ENCODE data around the gene USP16.
A peak's percentile ranks its signal among the peaks of the same experiment; 100 is the strongest.
"Not testable (repeated sequence)": the region's sequence is repeated elsewhere in the genome, so short reads cannot be mapped to it uniquely, and the experiment has no call there.

The USP16 gene

GRCh38 chr21:29074007-29074376 lies 49.5 kb downstream of the USP16 start:
- peak overlapping the region; percentile 37 to 81; a peak in 3 of 4 replicates for H3K4me3 ChIP-seq (ENCODE audit: low read depth in 1 of 2, low read length in 2 of 2)
- peaks cover 47% of the 10 kb centered on the region for H3K79me2 ChIP-seq (ENCODE audit: insufficient read depth, low read length)
- DNase-seq (no peak), ATAC-seq (ENCODE audit: insufficient read depth, low read depth) (peak; percentile 55)
- peak overlapping the region; percentile 82 for H2AFZ ChIP-seq (ENCODE audit: low read depth, low read length)
- peaks cover 31% of the 10 kb centered on the region for H4K20me1 ChIP-seq (ENCODE audit: insufficient read depth, low read length)
- H3K27me3 ChIP-seq (ENCODE audit: insufficient read depth, low read length, poor library complexity): no peaks in the 10 kb centered on the region
- TF ChIP-seq, protein P1, sequence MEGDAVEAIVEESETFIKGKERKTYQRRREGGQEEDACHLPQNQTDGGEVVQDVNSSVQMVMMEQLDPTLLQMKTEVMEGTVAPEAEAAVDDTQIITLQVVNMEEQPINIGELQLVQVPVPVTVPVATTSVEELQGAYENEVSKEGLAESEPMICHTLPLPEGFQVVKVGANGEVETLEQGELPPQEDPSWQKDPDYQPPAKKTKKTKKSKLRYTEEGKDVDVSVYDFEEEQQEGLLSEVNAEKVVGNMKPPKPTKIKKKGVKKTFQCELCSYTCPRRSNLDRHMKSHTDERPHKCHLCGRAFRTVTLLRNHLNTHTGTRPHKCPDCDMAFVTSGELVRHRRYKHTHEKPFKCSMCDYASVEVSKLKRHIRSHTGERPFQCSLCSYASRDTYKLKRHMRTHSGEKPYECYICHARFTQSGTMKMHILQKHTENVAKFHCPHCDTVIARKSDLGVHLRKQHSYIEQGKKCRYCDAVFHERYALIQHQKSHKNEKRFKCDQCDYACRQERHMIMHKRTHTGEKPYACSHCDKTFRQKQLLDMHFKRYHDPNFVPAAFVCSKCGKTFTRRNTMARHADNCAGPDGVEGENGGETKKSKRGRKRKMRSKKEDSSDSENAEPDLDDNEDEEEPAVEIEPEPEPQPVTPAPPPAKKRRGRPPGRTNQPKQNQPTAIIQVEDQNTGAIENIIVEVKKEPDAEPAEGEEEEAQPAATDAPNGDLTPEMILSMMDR (IDR thresholded peaks at IDR 0.05; ENCODE audit: borderline replicate concordance, extremely low read depth, low read length, poor library complexity, severe bottlenecking): no peak
- peak overlapping the region; percentile 70 for H3K4me2 ChIP-seq (ENCODE audit: insufficient read depth, low read length)
- peaks cover 50% of the 10 kb centered on the region for H3K4me1 ChIP-seq (ENCODE audit: insufficient read depth, low read length)
- H3K9me3 ChIP-seq (ENCODE audit: insufficient read depth, low read length, severe bottlenecking): no peaks in the 10 kb centered on the region
- H3K27ac ChIP-seq (ENCODE audit: low read length): peak overlapping the region; percentile 89
- peaks cover 30% of the 10 kb centered on the region for H3K36me3 ChIP-seq (ENCODE audit: insufficient read depth, low read length)
- peak overlapping the region; percentile 93 for H3K9ac ChIP-seq (ENCODE audit: low read depth, low read length)

- Histone ChIP-seq H3K9me3 (ENCODE audit: insufficient read depth, low read length, severe bottlenecking) (no peaks in the 10 kb centered on the region), H4K20me1 (ENCODE audit: insufficient read depth, low read length) (peaks cover 31% of the 10 kb centered on the region), H3K4me3 (ENCODE audit: low read depth in 1 of 2, low read length in 2 of 2) (peak overlapping the region in 1 of 2 experiments; percentile 21; a peak in 1 of 4 replicates), H2AFZ (ENCODE audit: low read depth, low read length) (no peak overlapping the region), H3K9ac (ENCODE audit: low read depth, low read length) (peak overlapping the region; percentile 93), H3K36me3 (ENCODE audit: insufficient read depth, low read length) (peaks cover 22% of the 10 kb centered on the region), H3K4me1 (ENCODE audit: insufficient read depth, low read length) (peaks cover 58% of the 10 kb centered on the region), H3K4me2 (ENCODE audit: insufficient read depth, low read length) (peak overlapping the region; percentile 70; the same call in 1 of the 2 replicates), H3K27me3 (ENCODE audit: insufficient read depth, low read length, poor library complexity) (no peaks in the 10 kb centered on the region), H3K79me2 (ENCODE audit: insufficient read depth, low read length) (peaks cover 39% of the 10 kb centered on the region), H3K27ac (ENCODE audit: low read length) (peak overlapping the region; percentile 14)
- TF ChIP-seq EZH2 (IDR thresholded peaks at IDR 0.05; ENCODE audit: borderline replicate concordance, low read depth, low read length, severe bottlenecking): no peak
- TF ChIP-seq, protein P1 (IDR thresholded peaks at IDR 0.05; ENCODE audit: borderline replicate concordance, extremely low read depth, low read length, poor library complexity, severe bottlenecking): no peak
- no peak for ATAC-seq (ENCODE audit: insufficient read depth, low read depth)
- DNase-seq: no peak
These were observed 50.3 kb downstream of the USP16 start for GRCh38 chr21:29074783-29075182.

DNA sequence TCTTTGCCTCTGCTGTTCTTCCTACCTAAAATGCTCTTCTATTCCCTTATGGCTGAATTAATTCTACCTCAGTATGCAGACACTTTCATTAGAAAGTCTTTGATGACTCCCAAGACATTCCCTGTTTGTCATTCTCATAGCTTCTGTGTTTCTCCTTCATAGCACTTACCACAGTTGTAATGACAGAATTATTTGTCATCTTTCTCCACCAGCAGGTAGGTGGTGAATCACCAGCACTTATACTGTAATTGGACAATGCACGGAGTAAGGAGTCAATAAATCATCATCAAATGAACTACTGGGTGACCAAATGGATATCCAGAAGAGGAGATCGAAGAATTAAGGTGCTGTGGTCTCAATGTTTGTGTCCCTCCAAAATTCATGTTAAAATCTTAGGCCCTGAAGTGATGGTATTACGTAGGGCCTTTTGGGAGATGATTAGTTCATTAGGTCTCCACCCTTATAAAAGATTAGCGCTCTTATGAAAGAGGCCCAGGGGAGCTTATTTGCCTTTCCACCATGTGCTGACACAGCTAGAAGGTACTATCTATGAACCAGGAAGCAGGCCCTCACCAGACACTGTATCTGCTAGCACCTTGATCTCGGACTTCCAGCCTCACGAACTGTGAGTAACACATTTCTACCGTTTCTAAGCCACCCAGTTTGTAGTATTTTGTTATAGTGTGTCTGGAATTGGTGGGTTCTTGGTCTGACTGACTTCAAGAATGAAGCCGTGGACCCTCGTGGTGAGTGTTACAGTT lies 51.4 kb downstream of the USP16 start:
- H3K27ac ChIP-seq (ENCODE audit: low read length): peak overlapping the region; percentile 58; the same call in 1 of the 2 replicates
- no peak for DNase-seq
- no peak for TF ChIP-seq EZH2 (IDR thresholded peaks at IDR 0.05; ENCODE audit: borderline replicate concordance, low read depth, low read length, severe bottlenecking)
- TF ChIP-seq, protein P1 (IDR thresholded peaks at IDR 0.05; ENCODE audit: borderline replicate concordance, extremely low read depth, low read length, poor library complexity, severe bottlenecking): no peak
- H2AFZ ChIP-seq (ENCODE audit: low read depth, low read length): peak overlapping the region; percentile 31
- H3K4me2 ChIP-seq (ENCODE audit: insufficient read depth, low read length): no peak overlapping the region
- no peak overlapping the region for H3K4me3 ChIP-seq (ENCODE audit: low read depth in 1 of 2, low read length in 2 of 2)
- no peak for ATAC-seq (ENCODE audit: insufficient read depth, low read depth)
- no peaks in the 10 kb centered on the region for H3K9me3 ChIP-seq (ENCODE audit: insufficient read depth, low read length, severe bottlenecking)
- H3K27me3 ChIP-seq (ENCODE audit: insufficient read depth, low read length, poor library complexity): no peaks in the 10 kb centered on the region
- peaks cover 61% of the 10 kb centered on the region for H3K4me1 ChIP-seq (ENCODE audit: insufficient read depth, low read length)
- peaks cover 23% of the 10 kb centered on the region for H4K20me1 ChIP-seq (ENCODE audit: insufficient read depth, low read length)
- H3K36me3 ChIP-seq (ENCODE audit: insufficient read depth, low read length): peaks cover 12% of the 10 kb centered on the region
- H3K9ac ChIP-seq (ENCODE audit: low read depth, low read length): 0 out of 2 replicates have a peak overlapping the region, but pooled peaks have one; percentile 9
- peaks cover 28% of the 10 kb centered on the region for H3K79me2 ChIP-seq (ENCODE audit: insufficient read depth, low read length)

DNA sequence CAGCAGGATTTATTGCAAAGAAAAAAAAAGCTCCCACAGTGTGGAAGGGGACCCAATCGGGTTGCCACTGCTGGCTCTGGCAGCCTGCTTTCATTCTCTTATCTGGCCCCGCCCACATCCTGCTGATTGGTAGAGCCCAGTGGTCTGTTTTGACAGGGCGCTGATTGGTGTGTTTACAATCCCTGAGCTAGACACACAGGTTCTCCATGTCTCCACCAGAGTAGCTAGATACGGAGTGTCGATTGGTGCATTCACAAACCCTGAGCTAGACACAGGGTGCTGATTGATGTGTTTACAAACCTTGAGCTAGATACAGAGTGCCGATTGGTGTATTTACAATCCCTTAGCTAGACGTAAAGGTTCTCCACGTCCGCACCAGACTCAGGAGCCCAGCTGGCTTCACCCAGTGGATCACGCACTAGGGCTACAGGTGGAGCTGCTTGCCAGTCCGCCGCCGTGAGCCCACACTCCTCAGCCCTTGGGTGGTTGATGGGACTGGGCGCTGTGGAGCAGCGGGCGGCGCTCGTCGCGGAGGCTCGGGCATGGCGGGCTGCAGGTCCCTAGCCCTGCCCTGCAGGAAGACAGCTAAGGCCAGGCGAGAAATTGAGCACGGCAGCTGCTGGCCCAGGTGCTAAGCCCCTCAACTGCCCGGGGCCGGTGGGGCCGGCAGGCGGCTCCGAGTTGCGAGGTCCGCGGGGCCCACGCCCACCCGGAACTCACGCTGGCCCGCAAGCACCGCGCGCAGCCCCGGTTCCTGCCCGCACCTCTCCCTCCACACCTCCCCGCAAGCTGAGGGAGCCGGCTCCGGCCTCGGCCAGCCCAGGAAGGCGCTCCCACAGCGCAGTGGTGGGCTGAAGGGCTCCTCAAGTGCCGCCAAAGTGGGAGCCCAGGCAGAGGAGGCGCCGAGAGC lies 52.5 kb downstream of the USP16 start:
- Histone ChIP-seq H4K20me1 (ENCODE audit: insufficient read depth, low read length) (peaks cover 12% of the 10 kb centered on the region), H2AFZ (ENCODE audit: low read depth, low read length) (0 out of 2 replicates have a peak overlapping the region, but pooled peaks have one; percentile 3), H3K9ac (ENCODE audit: low read depth, low read length) (0 out of 2 replicates have a peak overlapping the region, but pooled peaks have one; percentile 9), H3K79me2 (ENCODE audit: insufficient read depth, low read length) (peaks cover 17% of the 10 kb centered on the region), H3K27ac (ENCODE audit: low read length) (peak overlapping the region; percentile 58; the same call in 1 of the 2 replicates), H3K4me1 (ENCODE audit: insufficient read depth, low read length) (peaks cover 50% of the 10 kb centered on the region)
- not testable (repeated sequence) for H3K4me3 ChIP-seq (ENCODE audit: low read depth in 1 of 2, low read length in 2 of 2); H3K9me3 ChIP-seq (ENCODE audit: insufficient read depth, low read length, severe bottlenecking); H3K36me3 ChIP-seq (ENCODE audit: insufficient read depth, low read length); H3K27me3 ChIP-seq (ENCODE audit: insufficient read depth, low read length, poor library complexity); ATAC-seq (ENCODE audit: insufficient read depth, low read depth); H3K4me2 ChIP-seq (ENCODE audit: insufficient read depth, low read length)
- DNase-seq: peak; percentile 76

All from DND-41 (cell line).